SK-N-MC (cell line): ENCODE measurements around the gene LSP1.

Source experiments
- EZH2 ChIP-seq: fragments of 200-600 bp; sonication (generic); IDR thresholded peaks from one replicate; pipeline ENCODE4 v1.6.1; 2017; ENCODE audit warnings: antibody characterized with exemption
- FOXP2 ChIP-seq: optimal IDR thresholded peaks from 2 replicates; pipeline ENCODE3; 2011; ENCODE audit warnings: mild to moderate bottlenecking, moderate library complexity; ENCODE audit not compliant: insufficient read depth; ENCODE audit errors: extremely low read length, control extremely low read depth
- POLR2AphosphoS5 ChIP-seq: IDR thresholded peaks from 2 replicates; pipeline ENCODE4 v1.6.1; 2012; ENCODE audit warnings: mild to moderate bottlenecking, low read depth, low read length, borderline replicate concordance

- TF ChIP-seq EZH2 (no peak), POLR2AphosphoS5 (no peak), FOXP2 (no peak)
Observed at GRCh38 chr11:1851468-1852180, 1.3 kb upstream of the LSP1 start.
